H1 (cell line): ENCODE measurements around the gene SMYD3. TPM values are rescaled to one million over a fixed set of nuclear protein-coding genes. Genes with fewer than 3 reads are reported as not detected.
A peak's percentile ranks its signal among the peaks of the same experiment; 100 is the strongest.

ENCODE experiments used
- CTCF ChIA-PET: fragments of 300-600 bp; sonication (Branson Sonifier 250); formaldehyde crosslinking; loops from one replicate; lab custom pipeline; 2021; ENCODE audit not compliant: partially characterized antibody; lab: Charles Lee
- POLR2A ChIA-PET: fragments of 300-600 bp; sonication (Branson Sonifier 250); formaldehyde crosslinking; loops from one replicate; lab custom pipeline; 2021; ENCODE audit warnings: inconsistent platforms; ENCODE audit not compliant: partially characterized antibody; lab: Charles Lee
- DNase-seq, 2 experiments: peaks; one replicate each; pipeline versions ENCODE4 v3.0.0 to v3.0.0-alpha.2; 2010 to 2022; ENCODE audit warnings: low spot score in 2 of 2, low read depth in 1 of 2, mixed read lengths in 1 of 2
- FAIRE-seq: peaks from 2 replicates; lab custom pipeline; 2011; peaks lifted over from hg19 to GRCh38; lab: Jason Lieb, UNC
- H2AFZ ChIP-seq: 2 replicates; pipeline ENCODE4 v1.8.1; 2012; ENCODE audit warnings: low read length, inconsistent platforms
- H2AK5ac ChIP-seq: 2 replicates; pipeline ENCODE4 v1.6.1; 2013; ENCODE audit warnings: low read depth, low read length
- H2BK120ac ChIP-seq: replicated peaks from 2 replicates; pipeline ENCODE3; 2013; ENCODE audit warnings: low read depth, low read length, inconsistent platforms
- H2BK12ac ChIP-seq: 2 replicates; pipeline ENCODE4 v1.6.1; 2013; ENCODE audit warnings: low read depth, low read length
- H2BK15ac ChIP-seq: 2 replicates; pipeline ENCODE4 v1.6.1; 2013; ENCODE audit warnings: low read length
- H2BK20ac ChIP-seq: 2 replicates; pipeline ENCODE4 v1.6.1; 2013; ENCODE audit warnings: low read length
- H2BK5ac ChIP-seq: 2 replicates; pipeline ENCODE4 v1.6.1; 2013; ENCODE audit warnings: low read depth, low read length
- H3K14ac ChIP-seq: 2 replicates; pipeline ENCODE4 v1.6.1; 2013; ENCODE audit warnings: inconsistent platforms; ENCODE audit not compliant: insufficient read length
- H3K18ac ChIP-seq: 2 replicates; pipeline ENCODE4 v1.6.1; 2013; ENCODE audit warnings: low read length; ENCODE audit errors: extremely low read depth
- H3K23ac ChIP-seq: 2 replicates; pipeline ENCODE4 v1.6.1; 2013; ENCODE audit warnings: inconsistent platforms; ENCODE audit not compliant: insufficient read length
- H3K23me2 ChIP-seq: 2 replicates; pipeline ENCODE4 v1.6.1; 2013; ENCODE audit warnings: low read depth, low read length
- H3K27ac ChIP-seq: 2 replicates; pipeline ENCODE4 v1.6.1; 2011; ENCODE audit warnings: low read depth, low read length, inconsistent platforms
- H3K27me3 ChIP-seq, 4 experiments: replicated peaks in 1 of 4; 1 replicate in 1 of 4; 2 replicates in 3 of 4; pipeline versions ENCODE4 v1.6.1 to v1.8.1; 2011 to 2013; ENCODE audit warnings: low read length in 3 of 4, mild to moderate bottlenecking in 3 of 4, inconsistent platforms in 2 of 4, mixed read lengths in 2 of 4, moderate library complexity in 1 of 4; ENCODE audit not compliant: control insufficient read depth in 3 of 4, insufficient read depth in 3 of 4; ENCODE audit errors: extremely low read depth in 1 of 4
- H3K36me3 ChIP-seq, 4 experiments: 2 replicates each; pipeline versions ENCODE4 v1.6.1 to v1.8.1; 2011 to 2013; ENCODE audit warnings: mild to moderate bottlenecking in 4 of 4, low read length in 3 of 4, moderate library complexity in 2 of 4, control low read depth in 1 of 4, inconsistent platforms in 1 of 4; ENCODE audit not compliant: insufficient read depth in 4 of 4, control insufficient read depth in 2 of 4
- H3K4ac ChIP-seq: replicated peaks from 2 replicates; pipeline ENCODE3; 2013; ENCODE audit warnings: low read length, low read depth, mixed read lengths, inconsistent platforms; ENCODE audit not compliant: insufficient read length
- H3K4me1 ChIP-seq, 4 experiments: replicated peaks in 1 of 4; 1 replicate in 1 of 4; 2 replicates in 3 of 4; pipeline versions ENCODE4 v1.6.1 to v1.8.1; 2011 to 2013; ENCODE audit warnings: low read length in 3 of 4, inconsistent platforms in 2 of 4, mixed read lengths in 1 of 4; ENCODE audit not compliant: insufficient read depth in 4 of 4, control insufficient read depth in 3 of 4
- H3K4me2 ChIP-seq, 2 experiments: 2 replicates each; pipeline versions ENCODE4 v1.6.1 to v1.8.1; 2011 to 2013; ENCODE audit warnings: low read depth in 2 of 2, low read length in 2 of 2, control low read depth in 1 of 2, inconsistent platforms in 1 of 2, mild to moderate bottlenecking in 1 of 2; ENCODE audit not compliant: insufficient read depth in 1 of 2
- H3K4me3 ChIP-seq, 4 experiments: fragments of 200-600, 300-600 bp in 1 of 4; sonication (generic), shearing (Covaris generic), sonication (Bioruptor Twin) in 1 of 4; 2 replicates each; pipeline versions ENCODE4 v1.5.1 to v1.8.1; 2011 to 2016; ENCODE audit warnings: low read length in 4 of 4, low read depth in 3 of 4, control low read depth in 2 of 4, inconsistent platforms in 2 of 4, mild to moderate bottlenecking in 2 of 4, mixed read lengths in 1 of 4, moderate library complexity in 1 of 4; ENCODE audit not compliant: insufficient read depth in 2 of 4; ENCODE audit errors: extremely low read depth in 1 of 4
- H3K56ac ChIP-seq: replicated peaks from 2 replicates; pipeline ENCODE3; 2013; ENCODE audit warnings: low read depth, mild to moderate bottlenecking, mixed read lengths, low read length, inconsistent platforms; ENCODE audit not compliant: insufficient read length
- H3K79me1 ChIP-seq: 2 replicates; pipeline ENCODE4 v1.6.1; 2013; ENCODE audit warnings: low read depth, low read length, control low read depth
- H3K79me2 ChIP-seq, 2 experiments: 2 replicates each; pipeline versions ENCODE4 v1.6.1 to v1.8.1; 2012 to 2013; ENCODE audit warnings: low read length in 2 of 2, mild to moderate bottlenecking in 2 of 2, inconsistent platforms in 1 of 2; ENCODE audit not compliant: insufficient read depth in 2 of 2, control insufficient read depth in 1 of 2
- H3K9ac ChIP-seq, 4 experiments: replicated peaks in 1 of 4; 1 replicate in 1 of 4; 2 replicates in 3 of 4; pipeline versions ENCODE4 v1.6.1 to v1.8.1; 2011 to 2013; ENCODE audit warnings: low read depth in 3 of 4, low read length in 3 of 4, control low read depth in 2 of 4, mild to moderate bottlenecking in 2 of 4, moderate library complexity in 2 of 4, inconsistent platforms in 1 of 4; ENCODE audit errors: extremely low read depth in 1 of 4
- H3K9me3 ChIP-seq, 2 experiments: 2 replicates each; pipeline versions ENCODE4 v1.6.1 to v1.8.1; 2012 to 2013; ENCODE audit warnings: mild to moderate bottlenecking in 2 of 2, moderate library complexity in 2 of 2, control low read depth in 1 of 2, inconsistent platforms in 1 of 2, low read depth in 1 of 2, low read length in 1 of 2, mixed read lengths in 1 of 2; ENCODE audit not compliant: insufficient read depth in 2 of 2
- H4K20me1 ChIP-seq, 2 experiments: replicated peaks in 1 of 2; 2 replicates each; pipeline versions ENCODE3 to v1.8.1; 2011 to 2013; ENCODE audit warnings: inconsistent platforms in 2 of 2, low read length in 2 of 2, mild to moderate bottlenecking in 1 of 2; ENCODE audit not compliant: insufficient read depth in 2 of 2, control insufficient read depth in 1 of 2
- H4K5ac ChIP-seq: 2 replicates; pipeline ENCODE4 v1.6.1; 2013; ENCODE audit warnings: low read length, low read depth, mixed read lengths, inconsistent platforms; ENCODE audit not compliant: insufficient read length
- H4K8ac ChIP-seq: 2 replicates; pipeline ENCODE4 v1.8.0; 2013; ENCODE audit warnings: mild to moderate bottlenecking, moderate library complexity, low read length, inconsistent platforms; ENCODE audit not compliant: insufficient read depth; ENCODE audit errors: extremely low read depth
- H4K91ac ChIP-seq: replicated peaks from 2 replicates; pipeline ENCODE3; 2013; ENCODE audit warnings: low read length, mixed read lengths, inconsistent platforms; ENCODE audit not compliant: insufficient read length
- E2F6 ChIP-seq: IDR thresholded peaks from 2 replicates; pipeline ENCODE4 v1.6.1; 2012; ENCODE audit warnings: inconsistent platforms
- EZH2 ChIP-seq: fragments of 200-600 bp; sonication (generic); IDR thresholded peaks from 2 replicates; pipeline ENCODE4 v1.7.1; 2012; ENCODE audit warnings: low read depth, mild to moderate bottlenecking, moderate library complexity, low read length, inconsistent platforms; ENCODE audit not compliant: severe bottlenecking
- KDM5A ChIP-seq: fragments of 200-600 bp; IDR thresholded peaks from 2 replicates; pipeline ENCODE4 v1.7.1; 2012; ENCODE audit warnings: mild to moderate bottlenecking, low read length, inconsistent platforms, mixed read lengths
- MAFK ChIP-seq: IDR thresholded peaks from 2 replicates; pipeline ENCODE4 v1.6.1; 2012; ENCODE audit warnings: low read depth, mild to moderate bottlenecking, improper control_type of control experiment, low read length
- RBBP5 ChIP-seq: IDR thresholded peaks from 2 replicates; pipeline ENCODE4 v1.7.1; 2012; ENCODE audit warnings: low read depth, mild to moderate bottlenecking, inconsistent platforms, low read length, moderate library complexity, borderline replicate concordance
- SRF ChIP-seq: IDR thresholded peaks from 2 replicates; pipeline ENCODE4 v1.6.1; 2011; ENCODE audit warnings: mild to moderate bottlenecking, low read depth, low read length, moderate library complexity
- WGBS, 2 experiments: shearing (Covaris generic) in 1 of 2; methylation state at CpG; one replicate each; pipeline versions ENCODE4 v1.1.6 to v1.1.7; 2013 to 2015; ENCODE audit warnings: low lambda C conversion rate in 2 of 2, mixed read lengths in 2 of 2, inconsistent platforms in 1 of 2, low coverage in 1 of 2, missing lambda C conversion rate in 1 of 2; ENCODE audit not compliant: insufficient replicate concordance in 2 of 2, insufficient coverage in 1 of 2, insufficient read length in 1 of 2; ENCODE audit errors: extremely low coverage in 1 of 2, missing lambda C conversion rate in 1 of 2; 5-methylcytosine and 5-hydroxymethylcytosine counted together
- polyA plus RNA-seq, 7 experiments: library from polyadenylated mRNA; depleted of rRNA in 3 of 7; stranded (reverse) in 5 of 7; unstranded in 2 of 7; fragments of >200 nt in 5 of 7; fragments of 200-250 nt in 2 of 7; gene quantifications; 1 replicate in 5 of 7; 2 replicates in 1 of 7; 4 replicates in 1 of 7; pipeline versions ENCODE4 v1.2.1 to v1.2.3, GENCODE V29; 2011 to 2013; ENCODE audit warnings: missing spikeins in 2 of 7, mixed read lengths in 2 of 7
- total RNA-seq: library from RNA; stranded (reverse); fragmentation: NEBNext Ultra II Directional; extraction: Animal tissue kit (Norgen Biotek cat#: 25700); gene quantifications from 2 replicates; pipeline ENCODE4 v1.2.1, GENCODE V29; 2021

Gene SMYD3
- total and polyA plus RNA-seq, 2 of the 8 experiments (the other 6 are each of a cell fraction or from before 2014, with no cell fraction given), result 17.3 to 25.4 TPM

- H3K79me2 ChIP-seq, result no peaks in the 10 kb centered on the region
- CTCF ChIA-PET, result interaction anchor here (0.6 to 1.0 kb wide), 2 partner anchors 26 to 140 kb away, joined by 3 read pairs; no protein-coding TSS in a partner anchor
- no peak for FAIRE-seq
- H4K5ac ChIP-seq, result no peak overlapping the region
- no peak overlapping the region for H2BK15ac ChIP-seq
- H3K14ac ChIP-seq, result no peak overlapping the region
- no peak overlapping the region for H3K9ac ChIP-seq
- H3K27me3 ChIP-seq, result no peaks in the 10 kb centered on the region
- no peaks in the 10 kb centered on the region for H3K9me3 ChIP-seq
- no peak overlapping the region for H3K4me2 ChIP-seq
- DNase-seq, result no peak
- no peak overlapping the region for H2AK5ac ChIP-seq
- H3K56ac ChIP-seq, result no peak overlapping the region
- H2BK20ac ChIP-seq, result no peak overlapping the region
- no peak overlapping the region for H4K8ac ChIP-seq
- no peak overlapping the region for H2BK120ac ChIP-seq
- H3K79me1 ChIP-seq, result no peaks in the 10 kb centered on the region
- no peaks in the 10 kb centered on the region for H3K4me1 ChIP-seq
- H4K91ac ChIP-seq, result no peak overlapping the region
- no peak overlapping the region for H3K23ac ChIP-seq
- no peaks in the 10 kb centered on the region for H4K20me1 ChIP-seq
- H3K36me3 ChIP-seq, result peaks cover 0 to 2% (median 0%) of the 10 kb centered on the region in 4 experiments; a peak in 1 of 8 replicates
- 80% methylated on average over 6 of the region's 6 CpGs; no CpG with 5 or more reads in 1 of the 2 experiments for WGBS, 2 experiments
- H2AFZ ChIP-seq, result no peak overlapping the region
- POLR2A ChIA-PET, result no interaction called here
- no peak overlapping the region for H2BK5ac ChIP-seq
- H2BK12ac ChIP-seq, result no peak overlapping the region
- H3K4ac ChIP-seq, result no peak overlapping the region
- no peak overlapping the region for H3K18ac ChIP-seq
- no peak overlapping the region for H3K27ac ChIP-seq
- H3K23me2 ChIP-seq, result no peaks in the 10 kb centered on the region
- TF ChIP-seq EZH2, result no peak
- TF ChIP-seq E2F6, result no peak
- peak; percentile 48; the same call in 1 of the 2 replicates for TF ChIP-seq MAFK
- TF ChIP-seq RBBP5, result no peak
- TF ChIP-seq KDM5A, result no peak
- TF ChIP-seq SRF, result no peak
- H3K4me3 ChIP-seq, result no peak overlapping the region
Measured at GRCh38 chr1:245862812-245863540, 644.1 kb downstream of the SMYD3 start.
